Uterus (tissue), 4 donors: ENCODE data around the gene TLR2. TPM values are rescaled to one million over a fixed set of nuclear protein-coding genes. Genes with fewer than 3 reads are reported as not detected.

Source experiments
- DNase-seq, 2 donors: peaks; one replicate each; pipeline ENCODE4 v3.0.0-alpha.2; 2019 to 2020
- H3K27ac ChIP-seq, 2 donors: fragments of 200-600 bp; sonication (generic); 1 replicate in 1 of 2; 2 replicates in 1 of 2; pipeline ENCODE4 v1.5.1; 2016 to 2018
- H3K27me3 ChIP-seq, 2 donors: fragments of 200-600 bp; sonication (generic); one replicate each; pipeline ENCODE4 v1.5.1; 2018 to 2019; ENCODE audit warnings: control low read depth in 1 of 2
- H3K36me3 ChIP-seq, 2 donors: fragments of 200-600 bp; sonication (generic); one replicate each; pipeline ENCODE4 v1.5.1; 2019; ENCODE audit warnings: control low read depth in 1 of 2
- H3K4me1 ChIP-seq, 2 donors: fragments of 200-600 bp; sonication (generic); one replicate each; pipeline ENCODE4 v1.5.1; 2018 to 2019; ENCODE audit warnings: control low read depth in 1 of 2
- H3K4me3 ChIP-seq, 2 donors: fragments of 200-600 bp; sonication (generic); 1 replicate in 1 of 2; 2 replicates in 1 of 2; pipeline ENCODE4 v1.5.1; 2018 to 2019; ENCODE audit warnings: mild to moderate bottlenecking in 1 of 2
- H3K9me3 ChIP-seq, 2 donors: fragments of 200-600 bp; sonication (generic); one replicate each; pipeline ENCODE4 v1.5.1; 2019; ENCODE audit warnings: control low read depth in 1 of 2
- CTCF ChIP-seq, 4 experiments: fragments of 200-600 bp in 2 of 4; fragments of 450-650 bp in 2 of 4; sonication (generic) in 2 of 4; IDR thresholded peaks; one replicate each; pipeline ENCODE4 v1.5.1; 2016 to 2019; ENCODE audit warnings: antibody characterized with exemption in 4 of 4, mild to moderate bottlenecking in 2 of 4, moderate library complexity in 1 of 4
- POLR2A ChIP-seq, 2 donors: fragments of 450-650 bp; IDR thresholded peaks; one replicate each; pipeline ENCODE4 v1.6.1; 2016; ENCODE audit warnings: antibody characterized with exemption in 2 of 2, mild to moderate bottlenecking in 1 of 2, moderate library complexity in 1 of 2
- intact Hi-C: fragments of 100-400 bp; cut with DNase I; formaldehyde crosslinking; loops from one replicate; pipeline ENCODE4 v1.15.1; 2023; ENCODE audit warnings: low total_unique reads
- total RNA-seq, 4 donors: library from RNA; depleted of rRNA in 3 of 4; stranded (reverse); fragments of >200 nt in 3 of 4; gene quantifications; one replicate each; pipeline versions ENCODE4 v1.1.0 to v1.2.4, GENCODE V29; 2014 to 2023
- donor health status: DM: yes; HTN: yes; CAD: no.

Gene TLR2
- total RNA-seq, 4 donors from 2014 or later: 1.3 to 19.1 (median 9.9) TPM

GRCh38 chr4:153704522-153704921 is 20.4 kb downstream of the TLR2 start:
- no peaks in the 10 kb centered on the region for H3K27me3 ChIP-seq
- H3K9me3 ChIP-seq: no peaks in the 10 kb centered on the region
- H3K27ac ChIP-seq: no peak overlapping the region
- H3K36me3 ChIP-seq: no peaks in the 10 kb centered on the region
- DNase-seq: no peak
- intact Hi-C loops: no loop called here
- H3K4me3 ChIP-seq: no peak overlapping the region
- H3K4me1 ChIP-seq: no peaks in the 10 kb centered on the region
- no peak for TF ChIP-seq POLR2A (IDR thresholded peaks at IDR 0.05)
- no peak for TF ChIP-seq CTCF (IDR thresholded peaks at IDR 0.05)

GRCh38 chr4:153705743-153706468 is 21.8 kb downstream of the TLR2 start:
- Histone ChIP-seq H3K4me1 (no peaks in the 10 kb centered on the region), H3K36me3 (no peaks in the 10 kb centered on the region)
- intact Hi-C loops: no loop called here

GRCh38 chr4:153706519-153706918 is 22.4 kb downstream of the TLR2 start:
- TF ChIP-seq POLR2A (IDR thresholded peaks at IDR 0.05): no peak
- no peak for TF ChIP-seq CTCF (IDR thresholded peaks at IDR 0.05)
- Histone ChIP-seq H3K27ac (no peak overlapping the region), H3K27me3 (no peaks in the 10 kb centered on the region), H3K9me3 (no peaks in the 10 kb centered on the region), H3K4me3 (no peak overlapping the region), H3K36me3 (no peaks in the 10 kb centered on the region), H3K4me1 (no peaks in the 10 kb centered on the region)
- intact Hi-C loops: no loop called here
- no peak for DNase-seq

More at GRCh38 chr4:153705743-153706468, 21.8 kb downstream of the TLR2 start:
- Histone ChIP-seq H3K27me3 (no peaks in the 10 kb centered on the region), H3K4me3 (no peak overlapping the region), H3K27ac (no peak overlapping the region), H3K9me3 (no peaks in the 10 kb centered on the region)
- DNase-seq: no peak
- TF ChIP-seq CTCF (IDR thresholded peaks at IDR 0.05): no peak
- TF ChIP-seq POLR2A (IDR thresholded peaks at IDR 0.05): no peak

GRCh38 chr4:153710681-153711080 is 26.6 kb downstream of the TLR2 start:
- no peaks in the 10 kb centered on the region for H3K9me3 ChIP-seq

More at GRCh38 chr4:153710681-153711080, 26.6 kb downstream of the TLR2 start:
- H3K4me3 ChIP-seq: no peak overlapping the region
- intact Hi-C loops: no loop called here
- H3K27ac ChIP-seq: no peak overlapping the region
- H3K27me3 ChIP-seq: no peaks in the 10 kb centered on the region
- no peak for DNase-seq
- H3K36me3 ChIP-seq: no peaks in the 10 kb centered on the region
- no peaks in the 10 kb centered on the region for H3K4me1 ChIP-seq
- TF ChIP-seq POLR2A (IDR thresholded peaks at IDR 0.05) (no peak), CTCF (IDR thresholded peaks at IDR 0.05) (no peak)
